Left cardiac atrium (tissue), 4 donors: ENCODE results near the gene RFTN1. TPM values are rescaled to one million over a fixed set of nuclear protein-coding genes. Genes with fewer than 3 reads are reported as not detected.

Experiments used
- ATAC-seq, 2 donors: fragments of 200-7000 bp; cut with Tn5 transposase; one replicate each; pipeline ENCODE4 v1.9.1; 2020; ENCODE audit warnings: mild to moderate bottlenecking in 2 of 2, moderate library complexity in 2 of 2
- DNase-seq: peaks from one replicate; pipeline ENCODE4 v3.0.0-alpha.2; 2020
- intact Hi-C, 2 donors: fragments of 100-400 bp; cut with DNase I; formaldehyde crosslinking; loops; one replicate each; pipeline versions ENCODE4 v1.14.1 to v1.15.1; 2022 to 2023
- total RNA-seq, 2 donors: library from RNA; stranded (reverse); fragmentation: NEBNext Ultra II Directional; extraction: Animal tissue kit (Norgen Biotek cat#: 25700); gene quantifications; one replicate each; pipeline ENCODE4 v1.2.1, GENCODE V29; 2021
- donor health status: DM: no; HTN: yes; CAD: no.
- donor health status: DM: no; HTN: yes; CAD: no; lungs with severe emphysema.
- donor health status: DM: yes; HTN: yes; CAD: no.
- donor health status: Dilated cardiomyopathy.

Gene RFTN1
- total RNA-seq, 2 donors from 2014 or later, result 28.0 to 28.8 TPM

GRCh38 chr3:16478516-16478915 is 35.0 kb downstream of the RFTN1 start:
- peak; percentile 34 to 64 for ATAC-seq
- no peak for DNase-seq
- intact Hi-C loops, result no loop called here

DNA sequence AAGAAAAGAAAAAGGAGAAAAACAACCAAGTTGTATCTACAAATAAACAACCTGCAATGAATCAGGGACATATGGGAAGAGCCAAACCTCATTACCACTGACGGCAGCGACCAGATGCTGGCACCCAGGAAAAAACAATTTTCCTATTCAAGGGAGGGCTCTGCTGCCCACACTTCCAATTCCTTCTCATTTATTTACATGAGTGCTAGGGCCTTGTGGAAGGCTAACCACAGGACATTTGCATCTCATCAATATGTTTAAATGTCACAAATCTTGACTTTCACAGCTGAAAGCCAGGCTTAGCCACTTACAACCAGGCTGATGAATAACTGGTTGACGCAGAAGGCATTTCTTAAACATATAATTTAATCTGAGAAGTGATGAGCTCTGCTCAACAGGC is 36.0 kb downstream of the RFTN1 start:
- no peak for DNase-seq
- no peak for ATAC-seq
- intact Hi-C loops, result no loop called here

DNA sequence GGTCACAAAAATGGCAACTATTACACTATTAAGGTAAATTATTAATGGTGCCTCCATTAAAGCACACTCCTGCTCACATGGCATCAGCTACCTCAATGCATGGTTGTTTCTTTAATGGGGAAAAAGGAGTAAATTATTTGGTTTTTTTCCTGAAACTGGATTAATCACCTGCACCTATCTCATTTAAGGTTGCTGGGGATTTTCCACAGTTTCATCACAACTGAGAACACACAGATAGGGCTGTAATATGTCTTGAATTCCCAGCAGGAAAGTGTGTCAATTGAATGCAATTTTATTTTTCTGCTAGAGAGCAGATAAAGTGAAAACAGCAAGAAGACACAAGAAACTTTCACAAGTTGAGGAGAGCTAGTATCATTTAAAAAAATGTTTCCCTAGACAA is 36.4 kb downstream of the RFTN1 start:
- intact Hi-C loops, result no loop called here
- no peak for DNase-seq
- ATAC-seq, result peak in 1 of 2 donors; percentile 25

GRCh38 chr3:16476636-16477035 is 36.9 kb downstream of the RFTN1 start:
- DNase-seq (no peak), ATAC-seq (no peak)
- intact Hi-C loops, result no loop called here

- intact Hi-C loops, result no loop called here
- ATAC-seq (no peak), DNase-seq (no peak)
These were observed 37.7 kb downstream of the RFTN1 start for GRCh38 chr3:16475766-16476165.

- no peak for DNase-seq
- ATAC-seq, result no peak
- intact Hi-C loops, result no loop called here
These were observed 38.6 kb downstream of the RFTN1 start for GRCh38 chr3:16474920-16475319.

GRCh38 chr3:16474216-16474615 is 39.3 kb downstream of the RFTN1 start:
- ATAC-seq, result peak in 1 of 2 donors; percentile 9
- DNase-seq, result no peak
- intact Hi-C loops, result no loop called here

- intact Hi-C loops, result no loop called here
- no peak for DNase-seq
- peak; percentile 14 to 17 for ATAC-seq
These were observed 40.9 kb downstream of the RFTN1 start for GRCh38 chr3:16472593-16472992.

GRCh38 chr3:16471897-16472296 is 41.6 kb downstream of the RFTN1 start:
- intact Hi-C loops, result no loop called here

DNA sequence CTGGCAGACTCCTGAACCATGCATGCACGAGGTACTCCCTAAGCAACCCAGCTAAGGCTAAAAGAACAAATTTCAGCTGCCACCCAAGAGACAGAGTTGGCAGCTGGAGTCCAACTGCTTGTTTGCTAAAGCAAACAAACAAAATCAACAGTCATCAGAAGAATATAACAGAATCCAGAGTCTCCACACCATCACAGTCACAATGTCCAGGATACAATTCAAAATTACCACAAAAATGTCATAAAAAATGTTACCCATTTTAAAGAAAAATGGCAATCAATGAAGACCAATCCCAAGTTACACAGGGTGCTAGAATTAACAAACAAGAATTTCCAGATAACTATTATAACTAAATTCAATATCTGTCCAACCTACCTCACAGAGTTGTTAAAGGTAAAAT is 42.9 kb downstream of the RFTN1 start:
- intact Hi-C loops, result no loop called here
- ATAC-seq, result no peak
- no peak for DNase-seq

More at GRCh38 chr3:16471897-16472296, 41.6 kb downstream of the RFTN1 start:
- ATAC-seq (no peak), DNase-seq (no peak)

GRCh38 chr3:16468336-16469098 is 45.0 kb downstream of the RFTN1 start:
- peak; percentile 21 to 68 for ATAC-seq
- DNase-seq, result peak; percentile 35
- intact Hi-C loops, result no loop called here

- ATAC-seq, result no peak
- intact Hi-C loops, result no loop called here
- no peak for DNase-seq
These were observed 45.5 kb downstream of the RFTN1 start for GRCh38 chr3:16468002-16468335.

DNA sequence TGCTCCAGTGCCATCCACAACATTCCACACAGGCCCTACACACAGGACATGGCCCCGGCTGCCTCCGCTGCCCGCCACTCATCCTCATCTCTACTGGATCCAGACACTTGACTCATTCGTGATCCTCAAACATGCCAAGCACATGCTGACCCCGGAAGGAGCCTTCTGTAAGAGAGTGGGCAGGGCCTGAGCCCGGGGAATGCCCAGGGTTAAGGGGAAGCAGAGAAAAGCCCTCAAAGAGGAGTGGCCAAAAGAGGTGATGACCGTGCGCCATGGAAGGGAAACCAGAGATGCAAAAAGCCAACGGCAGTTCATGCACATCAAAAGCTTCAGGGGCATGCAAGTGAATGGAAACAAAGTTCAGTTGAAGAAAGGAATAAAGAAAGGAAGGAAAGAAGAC is 46.1 kb downstream of the RFTN1 start:
- intact Hi-C loops, result no loop called here
- ATAC-seq (no peak), DNase-seq (no peak)

DNA sequence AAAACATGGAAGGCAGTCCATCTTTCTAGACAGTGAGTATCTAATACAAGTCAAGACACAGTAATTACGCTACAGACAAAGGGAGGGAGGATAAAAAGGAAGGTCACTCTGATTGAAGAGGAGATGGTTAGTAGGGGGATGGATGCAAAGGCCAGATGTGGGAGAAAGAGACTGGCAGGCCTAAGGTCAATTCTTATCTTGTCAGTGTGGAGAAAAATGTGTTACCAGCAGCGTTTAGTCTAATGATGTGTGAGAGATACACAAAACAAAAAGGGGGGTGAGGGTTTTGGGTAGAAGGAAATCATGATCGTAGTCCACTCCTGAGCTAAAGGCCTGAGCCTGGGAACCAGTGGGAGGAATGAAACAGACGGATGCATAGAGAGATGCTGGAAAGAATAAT is 46.7 kb downstream of the RFTN1 start:
- intact Hi-C loops, result no loop called here
- no peak for DNase-seq
- no peak for ATAC-seq

GRCh38 chr3:16464511-16465148 is 48.9 kb downstream of the RFTN1 start:
- intact Hi-C loops, result no loop called here
- ATAC-seq (no peak), DNase-seq (no peak)

- ATAC-seq (no peak), DNase-seq (no peak)
- intact Hi-C loops, result no loop called here
These were observed 49.6 kb downstream of the RFTN1 start for GRCh38 chr3:16463914-16464313.

- no peak for ATAC-seq
- intact Hi-C loops, result no loop called here
- DNase-seq, result no peak
These were observed 50.4 kb downstream of the RFTN1 start for GRCh38 chr3:16463119-16463518.

- DNase-seq (no peak), ATAC-seq (no peak)
- intact Hi-C loops, result no loop called here
These were observed 50.8 kb downstream of the RFTN1 start for GRCh38 chr3:16462679-16463078.

DNA sequence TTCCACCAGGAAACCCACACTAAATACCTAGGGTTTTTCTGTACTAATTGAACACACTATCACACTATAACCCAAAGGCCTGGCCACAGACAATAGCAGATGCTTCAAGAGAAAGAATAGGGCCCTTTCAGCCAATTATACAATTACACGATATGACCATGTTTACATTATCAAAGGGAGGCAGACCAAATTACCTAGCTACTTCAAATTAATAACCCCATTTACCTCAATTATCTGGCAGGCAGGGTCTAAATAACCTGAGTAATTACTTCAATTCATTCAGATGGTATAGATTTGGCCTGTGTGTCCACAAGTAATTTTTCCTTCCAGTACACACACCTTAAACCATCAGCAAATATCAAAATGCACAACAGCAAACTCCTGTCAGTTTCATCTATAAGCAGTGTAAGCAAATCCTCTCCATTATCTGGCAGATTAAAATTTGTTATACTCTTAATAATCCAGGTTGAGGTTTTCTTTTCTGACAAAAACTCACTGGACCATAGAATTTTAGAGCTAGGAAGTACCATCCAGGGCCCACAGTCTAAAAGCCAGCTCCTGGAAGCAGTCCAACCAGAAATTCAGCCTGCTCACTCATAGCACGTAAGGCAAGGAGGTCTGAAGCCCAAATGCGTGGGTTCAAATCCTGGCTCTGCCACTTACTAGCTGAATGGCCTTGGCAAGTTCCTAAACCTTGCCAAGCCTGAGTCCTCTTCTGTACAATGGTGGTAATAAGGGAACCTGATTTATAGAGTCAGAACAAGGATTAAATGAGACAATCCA is 51.8 kb downstream of the RFTN1 start:
- intact Hi-C loops, result no loop called here
- ATAC-seq, result no peak
- no peak for DNase-seq

GRCh38 chr3:16460886-16461285 is 52.6 kb downstream of the RFTN1 start:
- ATAC-seq (no peak), DNase-seq (no peak)
- intact Hi-C loops, result no loop called here
